Measurements from ENCODE around the gene TIMM29. TPM values are rescaled to one million over a fixed set of nuclear protein-coding genes. Genes with fewer than 3 reads are reported as not detected.

The TIMM29 gene
- total RNA-seq, 1 experiment from 2014 or later, result 22.5 TPM

- Histone ChIP-seq H3K36me3 (peaks cover 9% of the 10 kb centered on the region), H3K27me3 (no peaks in the 10 kb centered on the region), H3K4me3 (no peak overlapping the region), H3K4me1 (no peaks in the 10 kb centered on the region), H3K9me3 (replicated peaks) (no peaks in the 10 kb centered on the region), H3K27ac (no peak overlapping the region)
- no peak for DNase-seq
Observed at GRCh38 chr19:10975374-10976130, 46.9 kb downstream of the TIMM29 start.

GRCh38 chr19:10976131-10976892 lies 47.7 kb downstream of the TIMM29 start:
- Histone ChIP-seq H3K9me3 (replicated peaks) (no peaks in the 10 kb centered on the region), H3K4me3 (no peak overlapping the region), H3K36me3 (peaks cover 11% of the 10 kb centered on the region), H3K27me3 (no peaks in the 10 kb centered on the region), H3K27ac (no peak overlapping the region), H3K4me1 (no peaks in the 10 kb centered on the region)
- DNase-seq, result no peak

- Histone ChIP-seq H3K27me3 (no peaks in the 10 kb centered on the region), H3K4me1 (no peaks in the 10 kb centered on the region), H3K27ac (no peak overlapping the region), H3K9me3 (replicated peaks) (no peaks in the 10 kb centered on the region), H3K4me3 (no peak overlapping the region), H3K36me3 (peaks cover 12% of the 10 kb centered on the region)
- no peak for DNase-seq
Observed at GRCh38 chr19:10977742-10978092, 49.1 kb downstream of the TIMM29 start.

Other genes starting within 250 kb of the TIMM29 start
- 13.2 and 14.6 TPM in 2 replicates for gene QTRT1, start 227.4 kb upstream of the TIMM29 start, total RNA-seq (2014; rRNA removed; shearing (Covaris generic))
- gene DNM2, start 210.7 kb upstream of the TIMM29 start, total RNA-seq (2014; rRNA removed; shearing (Covaris generic)), result 56.7 and 59.5 TPM in 2 replicates
- 25.2 and 26.0 TPM in 2 replicates for gene TMED1, start 92.6 kb upstream of the TIMM29 start, total RNA-seq (2014; rRNA removed; shearing (Covaris generic))
- gene C19orf38, start 80.4 kb upstream of the TIMM29 start, total RNA-seq (2014; rRNA removed; shearing (Covaris generic)), result not detected in 2 replicates
- gene CARM1, start 57.3 kb upstream of the TIMM29 start, total RNA-seq (2014; rRNA removed; shearing (Covaris generic)), result 35.7 and 36.2 TPM in 2 replicates
- 22.1 and 25.2 TPM in 2 replicates for gene YIPF2, start 172 bp upstream of the TIMM29 start, total RNA-seq (2014; rRNA removed; shearing (Covaris generic))
- gene SMARCA4, start 32.2 kb downstream of the TIMM29 start, total RNA-seq (2014; rRNA removed; shearing (Covaris generic)), result 120 and 121 TPM in 2 replicates
- gene LDLR, start 160.7 kb downstream of the TIMM29 start, total RNA-seq (2014; rRNA removed; shearing (Covaris generic)), result 51.6 and 57.0 TPM in 2 replicates
- 61.3 and 70.3 TPM in 2 replicates for gene SPC24, start 227.0 kb downstream of the TIMM29 start, total RNA-seq (2014; rRNA removed; shearing (Covaris generic))